Fibroblast of pulmonary artery (primary cell): ENCODE measurements around the gene MAFB.
A peak's percentile ranks its signal among the peaks of the same experiment; 100 is the strongest.

Source experiments
- DNase-seq: peaks from one replicate; pipeline ENCODE4 v3.0.0-alpha.2; 2010; ENCODE audit warnings: low read depth
- H3K4me3 ChIP-seq: replicated peaks from 2 replicates; pipeline ENCODE4 v1.5.1; 2011; ENCODE audit warnings: low read depth, mild to moderate bottlenecking, control low read depth, low read length, moderate library complexity
- TF ChIP-seq, protein P1 (sequence below): IDR thresholded peaks from 2 replicates; pipeline ENCODE4 v1.5.1; 2011; ENCODE audit warnings: mild to moderate bottlenecking, control low read depth, low read length, inconsistent platforms; ENCODE audit errors: missing control alignments

The MAFB gene

DNA sequence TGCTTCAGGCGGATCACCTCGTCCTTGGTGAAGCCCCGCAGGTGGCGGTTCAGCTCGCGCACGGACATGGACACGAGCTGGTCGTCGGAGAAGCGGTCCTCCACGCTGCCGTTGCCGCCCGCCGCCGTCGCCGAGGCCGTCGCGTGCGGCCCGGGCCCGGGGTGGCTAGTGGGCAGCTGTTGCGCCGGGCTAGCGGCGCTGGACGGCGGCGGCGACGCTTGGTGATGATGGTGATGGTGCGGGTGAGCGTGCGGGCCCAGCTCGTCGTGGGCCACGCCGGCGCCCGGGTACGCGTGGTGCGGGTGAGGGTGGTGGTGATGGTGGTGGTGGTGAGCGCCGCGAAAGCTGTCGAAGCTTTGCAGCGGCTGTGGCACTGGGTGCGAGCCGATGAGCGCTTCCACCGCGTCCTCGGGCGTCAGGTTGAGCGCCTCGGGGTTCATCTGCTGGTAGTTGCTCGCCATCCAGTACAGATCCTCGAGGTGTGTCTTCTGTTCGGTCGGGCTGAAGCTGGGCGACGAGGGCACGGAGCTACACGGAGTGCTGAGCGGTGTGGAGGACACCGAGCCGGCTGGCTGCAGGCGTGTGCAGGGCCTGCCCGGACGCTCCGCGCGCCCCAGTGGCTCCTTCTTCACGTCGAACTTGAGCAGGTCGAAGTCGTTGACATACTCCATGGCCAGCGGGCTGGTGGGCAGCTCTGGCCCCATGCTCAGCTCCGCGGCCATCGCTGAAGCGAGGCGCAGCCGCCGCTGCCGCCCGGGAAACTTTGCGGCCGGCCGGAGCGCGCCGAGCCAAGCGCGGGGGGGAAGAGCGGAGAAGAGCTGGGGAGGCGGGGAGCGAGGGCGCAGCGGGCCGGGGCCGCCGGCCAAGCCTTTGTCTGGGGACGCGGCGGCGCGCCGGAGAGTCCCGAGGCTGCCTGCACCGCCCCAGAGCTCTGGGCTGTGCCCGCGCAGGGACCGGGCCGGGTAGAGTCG lies 622 bp downstream of the MAFB start:
- no peak for DNase-seq
- H3K4me3 ChIP-seq: peak overlapping the region; percentile 55
- TF ChIP-seq, protein P1, sequence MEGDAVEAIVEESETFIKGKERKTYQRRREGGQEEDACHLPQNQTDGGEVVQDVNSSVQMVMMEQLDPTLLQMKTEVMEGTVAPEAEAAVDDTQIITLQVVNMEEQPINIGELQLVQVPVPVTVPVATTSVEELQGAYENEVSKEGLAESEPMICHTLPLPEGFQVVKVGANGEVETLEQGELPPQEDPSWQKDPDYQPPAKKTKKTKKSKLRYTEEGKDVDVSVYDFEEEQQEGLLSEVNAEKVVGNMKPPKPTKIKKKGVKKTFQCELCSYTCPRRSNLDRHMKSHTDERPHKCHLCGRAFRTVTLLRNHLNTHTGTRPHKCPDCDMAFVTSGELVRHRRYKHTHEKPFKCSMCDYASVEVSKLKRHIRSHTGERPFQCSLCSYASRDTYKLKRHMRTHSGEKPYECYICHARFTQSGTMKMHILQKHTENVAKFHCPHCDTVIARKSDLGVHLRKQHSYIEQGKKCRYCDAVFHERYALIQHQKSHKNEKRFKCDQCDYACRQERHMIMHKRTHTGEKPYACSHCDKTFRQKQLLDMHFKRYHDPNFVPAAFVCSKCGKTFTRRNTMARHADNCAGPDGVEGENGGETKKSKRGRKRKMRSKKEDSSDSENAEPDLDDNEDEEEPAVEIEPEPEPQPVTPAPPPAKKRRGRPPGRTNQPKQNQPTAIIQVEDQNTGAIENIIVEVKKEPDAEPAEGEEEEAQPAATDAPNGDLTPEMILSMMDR: no peak

DNA sequence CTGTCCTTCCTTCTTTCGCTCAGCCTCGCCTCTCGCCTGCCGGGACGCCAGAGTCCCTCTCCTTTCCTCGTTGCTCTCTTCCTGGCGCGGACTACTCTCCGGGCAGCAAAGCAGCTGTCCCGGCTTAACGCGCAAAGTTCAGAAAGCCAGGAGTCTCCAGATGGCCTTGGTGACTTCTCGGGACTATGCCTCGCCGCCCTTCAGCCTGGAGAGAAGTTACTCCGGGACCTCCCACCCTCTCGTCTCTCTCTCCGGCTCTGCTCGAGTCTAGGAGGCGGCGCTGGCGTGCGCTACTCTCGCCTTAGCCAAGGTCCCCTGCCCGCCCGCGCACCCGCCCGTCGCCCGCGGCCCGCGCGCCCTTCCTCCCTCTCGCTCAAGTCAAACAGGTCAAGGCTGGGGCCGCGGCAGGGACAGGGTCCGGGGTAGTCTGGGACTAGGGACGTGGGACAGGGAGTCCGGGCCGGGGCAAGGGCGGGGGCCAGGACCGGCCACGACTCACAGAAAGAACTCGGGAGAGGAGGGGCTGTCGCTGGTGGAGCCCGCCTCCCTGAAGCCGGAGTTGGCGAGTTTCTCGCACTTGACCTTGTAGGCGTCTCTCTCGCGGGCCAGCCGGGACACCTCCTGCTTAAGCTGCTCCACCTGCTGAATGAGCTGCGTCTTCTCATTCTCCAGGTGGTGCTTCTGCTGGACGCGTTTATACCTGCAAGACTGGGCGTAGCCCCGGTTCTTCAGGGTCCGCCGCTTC lies 1.5 kb downstream of the MAFB start:
- TF ChIP-seq, protein P1: no peak
- DNase-seq: peak; percentile 22
- H3K4me3 ChIP-seq: peak overlapping the region; percentile 55

DNA sequence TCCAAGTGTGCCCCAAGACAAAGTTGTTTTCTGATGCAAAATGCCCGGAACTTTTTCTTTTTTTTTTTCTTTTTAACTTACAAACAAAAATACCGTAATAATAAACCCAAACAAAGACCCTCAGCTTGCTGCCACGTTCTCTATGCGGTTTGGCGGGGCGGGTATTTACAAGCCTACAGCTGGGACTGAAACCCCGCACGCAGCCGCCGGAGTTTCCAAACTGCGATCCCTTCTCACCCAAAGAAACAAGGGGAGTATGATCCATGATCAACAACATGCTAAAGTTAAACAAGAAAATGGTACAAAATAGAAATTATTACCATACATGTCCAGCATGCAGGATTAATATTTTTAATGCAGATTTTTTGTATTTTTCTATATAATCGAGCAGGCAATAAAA lies 2.1 kb downstream of the MAFB start:
- DNase-seq: no peak
- peak overlapping the region; percentile 55 for H3K4me3 ChIP-seq
- TF ChIP-seq, protein P1: no peak

DNA sequence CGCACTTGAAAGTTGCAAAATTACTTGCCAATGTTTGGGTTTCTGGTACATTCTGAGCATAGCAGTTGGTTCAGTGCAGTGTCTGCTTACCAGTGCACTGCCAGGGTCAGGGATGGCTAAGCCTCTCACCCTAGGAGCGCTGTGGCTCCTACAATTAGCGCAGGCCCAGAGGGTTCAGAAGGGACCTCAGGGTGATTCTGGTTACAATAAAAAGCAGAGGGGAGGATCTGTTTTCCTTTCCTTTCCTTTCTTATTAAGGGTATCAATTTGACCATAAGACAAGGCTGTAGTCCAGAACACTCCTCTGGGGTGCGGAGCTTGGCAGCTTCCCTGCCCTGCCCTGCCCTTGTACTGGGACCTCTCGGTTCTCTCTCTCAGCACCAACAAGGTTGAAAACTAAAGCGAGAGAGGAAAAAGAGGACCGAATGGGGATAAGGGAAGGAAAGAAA lies 2.6 kb downstream of the MAFB start:
- no peak for DNase-seq
- H3K4me3 ChIP-seq: peak overlapping the region; percentile 55
- TF ChIP-seq, protein P1: no peak

DNA sequence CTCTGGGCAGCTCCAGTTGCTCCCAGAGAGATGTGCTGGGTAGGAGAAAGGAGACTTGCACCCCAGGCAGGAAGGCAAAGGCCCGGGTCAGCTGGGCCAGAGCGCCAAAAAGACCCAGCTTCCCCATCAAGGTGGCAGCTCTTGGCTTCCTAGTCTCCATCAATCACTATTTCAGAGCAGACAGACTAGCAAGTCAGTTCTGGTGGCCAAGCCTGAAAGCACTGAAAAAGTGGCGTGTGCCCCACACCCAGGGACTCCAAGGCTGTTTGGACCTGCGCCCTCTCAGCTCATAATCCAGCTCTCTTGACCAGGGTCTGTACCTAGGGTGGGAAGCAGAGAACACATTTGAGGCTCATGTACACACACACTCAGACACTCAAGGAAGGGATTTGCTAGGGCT lies 3.7 kb downstream of the MAFB start:
- TF ChIP-seq, protein P1: no peak
- H3K4me3 ChIP-seq: no peak overlapping the region
- DNase-seq: no peak

DNA sequence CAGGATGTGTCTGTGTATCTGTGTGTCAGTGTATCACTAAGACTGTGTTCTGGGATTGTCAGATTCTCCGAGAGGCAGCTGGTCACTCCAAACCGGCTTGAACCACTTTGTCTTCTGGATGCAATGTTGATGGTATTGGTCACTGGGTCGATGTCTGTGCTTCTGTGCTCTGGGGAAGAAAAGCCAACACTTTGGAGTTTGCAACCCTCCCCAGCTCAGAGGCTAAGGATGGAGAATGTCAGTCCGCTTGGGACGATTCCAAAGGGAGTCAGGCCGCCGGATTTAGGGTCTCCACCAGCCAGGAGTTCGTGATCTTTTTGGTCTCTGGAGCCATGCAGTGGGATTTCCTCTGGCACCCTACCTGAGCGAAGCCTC lies 5.2 kb downstream of the MAFB start:
- TF ChIP-seq, protein P1: no peak
- no peak for DNase-seq
- H3K4me3 ChIP-seq: no peak overlapping the region
